Coronary artery (tissue), 2 donors: Measurements from ENCODE around the gene MAD1L1.

ENCODE experiments used
- DNase-seq: peaks from one replicate; pipeline ENCODE4 v3.0.0-alpha.2; 2017; ENCODE audit warnings: low spot score
- H3K27ac ChIP-seq, 2 donors: fragments of 200-600 bp; sonication (generic); one replicate each; pipeline ENCODE4 v1.5.1; 2016 to 2019
- H3K4me3 ChIP-seq: fragments of 200-600 bp; sonication (generic); 2 replicates; pipeline ENCODE4 v1.5.1; 2016; ENCODE audit warnings: mild to moderate bottlenecking, moderate library complexity
- TF ChIP-seq, protein P1 (sequence below): fragments of 200-600 bp; sonication (generic); IDR thresholded peaks from one replicate; pipeline ENCODE4 v1.5.1; 2019; ENCODE audit warnings: antibody characterized with exemption

MAD1L1 gene

GRCh38 chr7:1951159-1951536 is 281.6 kb downstream of the MAD1L1 start:
- Histone ChIP-seq H3K27ac (no peak overlapping the region), H3K4me3 (no peak overlapping the region)
- TF ChIP-seq, protein P1, sequence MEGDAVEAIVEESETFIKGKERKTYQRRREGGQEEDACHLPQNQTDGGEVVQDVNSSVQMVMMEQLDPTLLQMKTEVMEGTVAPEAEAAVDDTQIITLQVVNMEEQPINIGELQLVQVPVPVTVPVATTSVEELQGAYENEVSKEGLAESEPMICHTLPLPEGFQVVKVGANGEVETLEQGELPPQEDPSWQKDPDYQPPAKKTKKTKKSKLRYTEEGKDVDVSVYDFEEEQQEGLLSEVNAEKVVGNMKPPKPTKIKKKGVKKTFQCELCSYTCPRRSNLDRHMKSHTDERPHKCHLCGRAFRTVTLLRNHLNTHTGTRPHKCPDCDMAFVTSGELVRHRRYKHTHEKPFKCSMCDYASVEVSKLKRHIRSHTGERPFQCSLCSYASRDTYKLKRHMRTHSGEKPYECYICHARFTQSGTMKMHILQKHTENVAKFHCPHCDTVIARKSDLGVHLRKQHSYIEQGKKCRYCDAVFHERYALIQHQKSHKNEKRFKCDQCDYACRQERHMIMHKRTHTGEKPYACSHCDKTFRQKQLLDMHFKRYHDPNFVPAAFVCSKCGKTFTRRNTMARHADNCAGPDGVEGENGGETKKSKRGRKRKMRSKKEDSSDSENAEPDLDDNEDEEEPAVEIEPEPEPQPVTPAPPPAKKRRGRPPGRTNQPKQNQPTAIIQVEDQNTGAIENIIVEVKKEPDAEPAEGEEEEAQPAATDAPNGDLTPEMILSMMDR: no peak
- DNase-seq: no peak

GRCh38 chr7:1950452-1951158 is 282.1 kb downstream of the MAD1L1 start:
- TF ChIP-seq, protein P1: no peak
- DNase-seq: no peak
- Histone ChIP-seq H3K27ac (no peak overlapping the region), H3K4me3 (no peak overlapping the region)

DNA sequence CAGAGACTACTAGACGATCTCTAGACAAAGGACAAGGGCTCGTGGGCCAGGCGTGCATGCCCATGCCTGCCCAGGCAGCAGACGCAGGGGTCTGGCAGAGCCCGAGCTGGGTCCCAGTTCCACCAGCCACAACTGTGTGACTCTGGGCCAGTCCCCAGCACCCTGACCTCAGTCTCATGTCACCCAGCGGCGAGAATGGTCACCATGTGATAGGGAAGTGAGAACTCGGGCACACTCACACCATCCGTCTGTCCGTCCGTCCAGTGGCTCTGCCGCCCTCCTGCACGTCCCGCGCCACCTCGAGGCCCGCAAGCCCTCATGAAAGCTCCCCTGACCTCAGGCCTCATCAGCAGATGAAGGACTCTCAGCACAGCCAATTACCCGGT is 282.7 kb downstream of the MAD1L1 start:
- DNase-seq: no peak
- no peak overlapping the region for H3K27ac ChIP-seq
- no peak overlapping the region for H3K4me3 ChIP-seq
- TF ChIP-seq, protein P1: no peak

- DNase-seq: no peak
- Histone ChIP-seq H3K27ac (no peak overlapping the region), H3K4me3 (no peak overlapping the region)
- TF ChIP-seq, protein P1: no peak
Measured at GRCh38 chr7:1949681-1950055, 283.1 kb downstream of the MAD1L1 start.

DNA sequence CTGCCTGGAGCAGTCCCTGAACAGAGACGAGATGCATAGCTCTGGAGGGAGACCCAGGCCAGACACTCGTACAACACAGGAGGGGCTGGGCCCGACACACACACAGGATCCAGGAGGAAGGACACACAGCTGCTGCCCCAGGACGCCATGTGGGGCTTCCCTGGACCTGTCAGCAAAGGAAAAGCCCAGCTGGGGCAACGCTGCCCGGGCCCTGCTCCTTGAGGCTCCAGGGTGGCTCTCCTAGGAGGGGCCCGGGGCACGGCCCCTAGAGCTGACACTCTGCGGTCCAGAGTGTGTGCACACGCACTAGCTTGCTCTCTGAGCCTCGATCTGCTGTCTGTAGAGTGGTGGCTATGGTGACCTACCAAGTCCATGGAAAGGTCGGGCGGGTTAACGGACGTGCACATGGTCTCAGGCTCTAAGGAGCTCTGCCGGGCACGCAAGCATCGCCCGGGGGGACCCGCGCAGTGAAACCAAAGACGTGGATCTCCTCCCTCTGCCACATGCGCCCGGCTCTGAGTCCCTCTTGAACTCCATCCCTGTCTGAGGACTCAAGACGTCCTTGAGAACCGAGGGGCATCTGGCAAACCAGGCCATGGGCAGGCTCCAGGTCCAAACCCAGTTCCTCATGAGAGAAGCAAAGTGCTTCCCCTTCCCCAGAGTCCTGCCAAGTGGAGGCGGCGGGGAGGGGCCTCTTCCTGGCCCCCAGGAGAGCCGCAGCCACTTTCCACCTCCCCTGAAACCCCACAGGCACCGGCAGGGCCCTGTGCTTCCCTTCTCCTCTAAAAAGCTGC is 283.7 kb downstream of the MAD1L1 start:
- H3K27ac ChIP-seq: no peak overlapping the region
- TF ChIP-seq, protein P1: no peak
- no peak for DNase-seq
- no peak overlapping the region for H3K4me3 ChIP-seq

GRCh38 chr7:1948301-1948796 is 284.4 kb downstream of the MAD1L1 start:
- H3K27ac ChIP-seq: no peak overlapping the region
- TF ChIP-seq, protein P1: no peak
- no peak for DNase-seq
- H3K4me3 ChIP-seq: no peak overlapping the region
